ENCODE data around the gene MAN2A2. TPM values are rescaled to one million over a fixed set of nuclear protein-coding genes. Genes with fewer than 3 reads are reported as not detected.

Gene MAN2A2
- total and polyA plus RNA-seq, 2 donors (not counting 3 experiments of a cell fraction or from before 2014, with no cell fraction given) = 60.9 to 77.7 TPM

DNA sequence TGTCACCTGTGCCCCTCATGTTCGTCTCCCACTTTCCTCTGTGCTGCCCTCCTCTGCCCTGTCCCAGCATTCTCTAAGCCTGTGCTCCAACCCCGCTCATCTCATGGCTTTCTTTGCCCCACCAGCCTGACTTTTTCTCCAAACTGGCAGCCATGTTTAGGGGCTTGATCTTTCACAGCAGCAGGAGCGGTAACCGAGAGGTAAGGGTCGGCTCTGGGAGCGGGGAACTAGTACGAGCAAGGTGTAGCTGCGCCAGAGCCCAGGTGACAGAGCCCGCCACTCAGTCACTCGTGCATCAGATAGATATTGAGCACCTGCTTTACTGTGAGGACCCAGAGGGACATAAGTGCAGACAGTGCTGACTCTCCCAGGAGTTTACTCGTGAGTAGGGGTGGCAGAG, 13.4 kb downstream of the MAN2A2 start:
- CTCF ChIA-PET = no interaction called here
- Histone ChIP-seq H3K9me3 (replicated peaks; ENCODE audit: control insufficient read depth, insufficient read depth, low read length) (no peaks in the 10 kb centered on the region), H3K27me3 (ENCODE audit: control insufficient read depth in 2 of 2, insufficient read depth in 2 of 2, low read length in 2 of 2) (no peaks in the 10 kb centered on the region), H3K9me1 (replicated peaks; ENCODE audit: control insufficient read depth, extremely low read depth, insufficient read depth, low read length) (no peaks in the 10 kb centered on the region), H3K9ac (replicated peaks; ENCODE audit: extremely low read depth, insufficient read depth, low read length) (no peak overlapping the region), H3K4me2 (ENCODE audit: insufficient read depth, low read length) (no peak overlapping the region), H2AFZ (ENCODE audit: low read depth, low read length) (no peak overlapping the region), H3K4me3 (replicated peaks in 1 of 3; ENCODE audit: insufficient read depth in 1 of 3, low read depth in 1 of 3, low read length in 3 of 3) (no peak overlapping the region), H4K20me1 (replicated peaks; ENCODE audit: control insufficient read depth, extremely low read depth, insufficient read depth, low read length) (no peaks in the 10 kb centered on the region), H3K36me3 (ENCODE audit: control insufficient read depth in 2 of 2, extremely low read depth in 1 of 2, insufficient read depth in 2 of 2, low read length in 2 of 2) (peaks cover 2 to 63% of the 10 kb centered on the region in 2 experiments), H3K27ac (ENCODE audit: insufficient read depth, low read depth, low read length) (no peak overlapping the region), H3K4me1 (ENCODE audit: control insufficient read depth, extremely low read depth, insufficient read depth, low read length) (no peaks in the 10 kb centered on the region), H3K79me2 (ENCODE audit: control insufficient read depth, insufficient read depth, low read length) (no peaks in the 10 kb centered on the region)
- POLR2A ChIA-PET = no interaction called here
- no TSS peak for BruUV-seq (replicated peaks)
- intact Hi-C loops (cut with micrococcal nuclease) = no loop called here
- TF ChIP-seq EZH2 (IDR thresholded peaks at IDR 0.05; ENCODE audit: borderline replicate concordance, low read depth, low read length, severe bottlenecking) (no peak), POLR2A (IDR thresholded peaks at IDR 0.05; ENCODE audit: low read depth, low read length) (no peak), JUN (IDR thresholded peaks at IDR 0.05; ENCODE audit: borderline replicate concordance, insufficient read depth, insufficient read length, low read depth) (no peak), POLR2AphosphoS5 (IDR thresholded peaks at IDR 0.05; ENCODE audit: insufficient read depth, low read depth, low read length) (no peak), GATA2 (IDR thresholded peaks at IDR 0.05; ENCODE audit: insufficient read depth, insufficient read length, low read depth, low read length) (no peak), FOS (IDR thresholded peaks at IDR 0.05; ENCODE audit: borderline replicate concordance, insufficient read depth, low read length) (no peak), MYC (IDR thresholded peaks at IDR 0.05; ENCODE audit: low read depth, low read length) (no peak)
- TF ChIP-seq, protein P1, sequence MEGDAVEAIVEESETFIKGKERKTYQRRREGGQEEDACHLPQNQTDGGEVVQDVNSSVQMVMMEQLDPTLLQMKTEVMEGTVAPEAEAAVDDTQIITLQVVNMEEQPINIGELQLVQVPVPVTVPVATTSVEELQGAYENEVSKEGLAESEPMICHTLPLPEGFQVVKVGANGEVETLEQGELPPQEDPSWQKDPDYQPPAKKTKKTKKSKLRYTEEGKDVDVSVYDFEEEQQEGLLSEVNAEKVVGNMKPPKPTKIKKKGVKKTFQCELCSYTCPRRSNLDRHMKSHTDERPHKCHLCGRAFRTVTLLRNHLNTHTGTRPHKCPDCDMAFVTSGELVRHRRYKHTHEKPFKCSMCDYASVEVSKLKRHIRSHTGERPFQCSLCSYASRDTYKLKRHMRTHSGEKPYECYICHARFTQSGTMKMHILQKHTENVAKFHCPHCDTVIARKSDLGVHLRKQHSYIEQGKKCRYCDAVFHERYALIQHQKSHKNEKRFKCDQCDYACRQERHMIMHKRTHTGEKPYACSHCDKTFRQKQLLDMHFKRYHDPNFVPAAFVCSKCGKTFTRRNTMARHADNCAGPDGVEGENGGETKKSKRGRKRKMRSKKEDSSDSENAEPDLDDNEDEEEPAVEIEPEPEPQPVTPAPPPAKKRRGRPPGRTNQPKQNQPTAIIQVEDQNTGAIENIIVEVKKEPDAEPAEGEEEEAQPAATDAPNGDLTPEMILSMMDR (IDR thresholded peaks at IDR 0.05; ENCODE audit: extremely low read depth in 1 of 2, insufficient read depth in 1 of 2, low read depth in 1 of 2, low read length in 2 of 2) = no peak
- TF ChIP-seq, protein P2, sequence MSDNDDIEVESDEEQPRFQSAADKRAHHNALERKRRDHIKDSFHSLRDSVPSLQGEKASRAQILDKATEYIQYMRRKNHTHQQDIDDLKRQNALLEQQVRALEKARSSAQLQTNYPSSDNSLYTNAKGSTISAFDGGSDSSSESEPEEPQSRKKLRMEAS (IDR thresholded peaks at IDR 0.05; ENCODE audit: insufficient read depth, insufficient read length) = no peak
- dilution Hi-C loops (cut with MboI; ENCODE audit: extremely low pct_ligation_motif_present, low sequenced_read_pairs) = no loop called here
- DNase-seq (ENCODE audit: low read depth, low spot score) (no peak), FAIRE-seq (no peak)
